GM21390 (cell line): ENCODE results near the gene GPR137.

Experiments used
- ATAC-seq: cut with Tn5 transposase; IDR thresholded peaks from one replicate; pipeline ENCODE4 v1.9.1; 2021; ENCODE audit not compliant: unreplicated experiment

GPR137 gene

GRCh38 chr11:64263021-64263946 is 22.4 kb upstream of the GPR137 start:
- ATAC-seq: no peak

DNA sequence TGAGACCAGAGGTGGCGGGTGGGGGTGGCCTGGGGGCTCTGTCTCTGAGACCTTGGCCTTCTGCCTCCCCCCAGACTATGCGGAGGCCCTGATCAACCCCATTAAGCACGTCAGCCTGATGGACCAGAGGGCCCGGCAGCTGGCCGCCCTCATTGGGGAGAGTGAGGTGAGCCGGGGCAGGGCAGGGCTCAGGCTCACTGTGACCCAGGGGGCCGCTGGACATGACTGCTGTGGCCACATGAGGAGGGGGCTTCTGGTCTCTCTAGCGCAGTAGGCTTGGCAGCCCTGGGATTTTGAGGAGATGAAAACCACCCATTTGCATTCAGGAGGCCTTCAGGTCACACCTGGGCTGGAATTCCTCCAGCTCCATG is 21.7 kb upstream of the GPR137 start:
- ATAC-seq: no peak

GRCh38 chr11:64264371-64264852 is 21.2 kb upstream of the GPR137 start:
- ATAC-seq: no peak

- ATAC-seq: no peak
These were observed 20.2 kb upstream of the GPR137 start for GRCh38 chr11:64265176-64266160.

DNA sequence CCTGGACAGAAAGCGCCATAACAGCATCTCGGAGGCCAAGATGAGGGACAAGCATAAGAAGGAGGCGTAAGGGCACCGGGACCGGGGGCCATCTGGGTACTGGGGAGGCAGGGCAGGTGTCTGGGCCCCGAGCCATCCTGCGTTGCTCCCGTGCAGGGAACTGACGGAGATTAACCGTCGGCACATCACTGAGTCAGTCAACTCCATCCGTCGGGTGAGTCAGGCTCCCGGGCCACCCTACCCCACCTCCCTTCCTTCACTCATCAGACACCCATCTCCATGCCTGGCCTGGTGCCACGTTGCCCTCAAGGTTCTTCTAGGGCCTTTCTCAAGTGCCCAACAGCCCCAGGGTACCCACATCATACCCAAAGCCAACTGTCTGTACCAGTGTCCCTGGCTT is 19.3 kb upstream of the GPR137 start:
- no peak for ATAC-seq

- no peak for ATAC-seq
These were observed 18.3 kb upstream of the GPR137 start for GRCh38 chr11:64267207-64267945.

DNA sequence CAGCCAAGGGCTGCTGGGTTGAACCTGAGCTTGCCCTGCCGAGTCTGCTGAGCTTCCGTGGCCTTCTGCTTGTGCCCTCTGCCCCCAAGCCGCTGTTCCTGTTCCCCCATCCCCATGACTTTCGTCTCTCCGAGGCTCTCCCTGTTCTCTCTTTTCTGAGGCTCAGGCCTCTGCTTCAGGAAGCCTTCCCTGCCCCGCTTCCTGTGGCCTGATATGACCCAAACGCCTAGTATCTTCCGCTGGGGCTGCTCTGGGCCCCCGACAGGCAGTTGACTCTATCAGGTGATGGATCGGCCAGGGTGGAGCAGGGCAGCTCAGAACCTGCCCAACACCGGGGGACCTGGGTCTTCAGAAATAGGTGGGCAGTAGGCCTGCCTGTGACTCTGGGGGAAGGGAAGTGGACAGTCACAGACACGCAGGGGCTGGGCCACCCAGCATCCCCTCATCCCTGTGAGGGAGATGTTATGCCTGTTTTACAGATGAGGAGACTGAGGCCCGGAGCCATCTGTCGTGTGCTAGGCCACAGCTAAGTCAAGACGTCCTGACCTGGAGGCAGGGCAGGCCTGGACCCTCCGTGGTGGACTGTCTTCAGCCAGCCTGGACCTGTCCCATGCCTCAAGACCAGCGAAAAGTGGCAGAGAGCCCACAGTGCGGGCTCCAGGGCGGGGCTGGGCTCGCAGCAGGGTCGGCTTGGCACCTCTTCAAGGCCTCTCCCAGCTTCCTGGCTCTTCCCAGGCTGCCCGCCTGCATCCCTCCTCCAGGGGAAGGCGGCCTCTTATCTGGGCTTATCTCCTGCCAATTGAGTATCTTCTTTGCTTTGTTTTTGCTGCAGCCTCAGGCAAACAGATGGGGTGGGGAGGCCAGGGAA is 17.4 kb upstream of the GPR137 start:
- no peak for ATAC-seq

- peak; percentile 11 for ATAC-seq
These were observed 16.6 kb upstream of the GPR137 start for GRCh38 chr11:64268893-64269539.

DNA sequence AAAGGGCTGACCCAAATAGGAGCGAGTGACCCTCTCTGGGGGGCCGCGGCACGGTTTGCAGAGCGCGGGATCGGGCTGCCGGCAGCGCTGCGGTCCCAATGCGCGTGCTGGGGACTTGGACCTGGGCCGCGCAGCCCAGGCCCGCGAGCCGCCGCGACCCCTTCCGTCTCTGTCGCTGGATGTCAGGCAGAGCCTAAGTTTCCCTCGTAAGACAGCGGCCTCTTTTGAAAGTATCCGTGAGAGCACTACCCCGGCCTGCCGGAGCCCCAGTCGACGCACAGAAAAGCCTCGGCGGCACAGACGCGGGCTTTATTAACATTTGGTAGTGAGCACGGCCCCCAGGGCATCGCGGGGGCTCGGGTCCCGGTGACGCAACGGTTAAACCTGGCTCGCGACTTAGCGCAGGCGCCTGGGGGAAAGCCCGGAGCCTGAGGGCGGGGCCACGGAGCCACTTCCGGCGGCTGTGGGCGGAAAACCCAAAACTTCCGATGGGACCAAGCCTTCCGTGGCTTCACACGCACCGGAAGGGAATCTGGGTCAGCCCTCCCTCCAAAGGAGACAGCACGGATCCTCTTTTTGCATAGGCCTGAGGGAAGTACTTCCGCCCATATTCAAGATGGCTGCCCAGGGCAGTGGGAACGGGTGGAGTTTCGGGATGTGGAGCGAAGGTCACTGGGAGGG is 16.0 kb upstream of the GPR137 start:
- peak; percentile 63 for ATAC-seq

DNA sequence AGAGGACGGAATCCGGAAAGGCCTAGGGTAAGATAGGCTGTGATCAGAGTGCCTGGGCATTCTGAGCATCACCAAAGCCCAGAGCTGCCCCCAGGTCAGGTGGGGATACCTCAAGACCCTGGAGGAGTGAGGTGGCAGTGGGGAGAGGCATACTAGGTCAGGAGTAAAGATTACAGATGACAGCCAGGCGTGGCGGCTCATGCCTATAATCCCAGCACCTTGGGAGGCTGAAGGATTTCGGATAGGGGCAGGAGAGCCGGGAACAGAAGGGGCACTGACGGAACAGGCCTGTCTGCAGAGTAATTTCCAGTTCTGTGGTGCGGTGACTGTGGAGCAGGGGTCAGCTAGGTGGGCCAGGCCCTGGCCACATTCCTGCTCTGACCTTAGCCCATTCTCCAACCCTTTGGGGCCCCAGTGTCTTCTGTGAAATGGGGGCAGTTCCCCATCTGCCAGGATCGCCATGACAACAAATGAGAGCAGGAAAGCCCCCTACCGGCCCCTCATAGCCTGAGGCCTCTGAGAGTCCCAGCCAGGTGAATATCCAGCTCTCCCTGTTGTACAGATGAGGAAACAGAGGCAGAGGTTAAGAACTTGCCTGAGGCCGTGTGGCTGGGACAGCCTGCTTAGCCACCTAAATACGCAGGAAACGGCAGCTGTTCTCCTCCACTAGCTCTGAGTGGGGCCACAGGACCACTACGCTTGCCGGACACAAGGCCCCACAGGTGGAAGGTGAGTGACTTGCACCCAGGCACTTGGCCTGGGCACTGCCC is 10.4 kb upstream of the GPR137 start:
- no peak for ATAC-seq

DNA sequence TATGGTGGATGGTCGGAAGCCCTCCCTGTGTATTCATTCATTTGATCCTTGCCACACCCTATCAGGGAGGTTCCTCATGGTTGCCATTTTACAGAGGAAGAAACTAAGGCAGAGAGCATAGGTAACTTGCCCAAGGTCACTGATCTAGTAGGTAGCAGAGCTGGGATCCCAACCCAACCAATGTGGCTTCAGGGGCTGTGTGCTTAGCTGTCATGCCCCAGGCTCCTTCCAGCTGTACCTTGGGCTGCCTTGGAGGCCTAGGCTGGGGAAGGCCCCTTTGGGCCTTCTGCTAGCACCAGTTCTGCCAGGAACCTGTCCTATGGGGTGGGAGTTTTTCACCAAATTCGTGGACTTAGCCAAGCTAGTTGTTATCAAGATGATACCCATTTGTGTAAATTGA is 9.8 kb upstream of the GPR137 start:
- no peak for ATAC-seq

- no peak for ATAC-seq
These were observed 8.8 kb upstream of the GPR137 start for GRCh38 chr11:64276653-64277431.

- ATAC-seq: no peak
These were observed 7.0 kb upstream of the GPR137 start for GRCh38 chr11:64278576-64279190.

- ATAC-seq: no peak
These were observed 3.5 kb upstream of the GPR137 start for GRCh38 chr11:64281957-64282770.

DNA sequence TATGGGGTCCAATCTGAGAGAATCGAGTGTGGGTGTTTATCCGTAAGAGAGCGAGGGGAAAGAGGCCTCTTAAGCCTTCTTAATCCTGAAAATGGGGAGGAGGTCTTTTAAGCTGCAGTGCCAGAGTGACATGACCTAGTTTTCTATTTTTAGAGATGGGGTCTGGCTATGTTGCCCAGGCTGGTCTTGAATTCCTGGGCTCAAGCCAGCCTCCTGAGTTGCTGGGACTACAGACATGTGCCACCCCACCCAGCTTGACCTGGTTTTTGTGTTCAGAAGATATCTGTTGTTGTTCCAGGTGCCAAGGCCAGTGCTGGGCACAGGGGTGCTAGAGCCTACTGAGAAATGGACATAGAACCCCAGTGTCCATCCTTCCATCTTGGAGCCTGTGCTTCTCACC is 2.6 kb upstream of the GPR137 start:
- no peak for ATAC-seq
